Type B pancreatic cell (in vitro differentiated cells): ENCODE results near the gene EPB41L1. TPM values are rescaled to one million over a fixed set of nuclear protein-coding genes. Genes with fewer than 3 reads are reported as not detected.

Experiments
- DNase-seq: peaks from one replicate; pipeline ENCODE4 v3.0.0; 2021; ENCODE audit warnings: mixed read lengths; ENCODE audit not compliant: unreplicated experiment; ENCODE audit errors: extremely low spot score
- H3K27ac Mint-ChIP-seq: 2 replicates; pipeline ENCODE4 v1.8.0; 2021; ENCODE audit warnings: mild to moderate bottlenecking, mixed read lengths
- H3K27me3 Mint-ChIP-seq: 2 replicates; pipeline ENCODE4 v1.8.0; 2021; ENCODE audit warnings: mixed read lengths
- H3K36me3 Mint-ChIP-seq: 2 replicates; pipeline ENCODE4 v1.8.0; 2021; ENCODE audit warnings: mixed read lengths
- H3K4me1 Mint-ChIP-seq: one replicate; pipeline ENCODE4 v1.8.0; 2021; ENCODE audit warnings: mixed read lengths; ENCODE audit not compliant: unreplicated experiment
- H3K4me3 Mint-ChIP-seq: 2 replicates; pipeline ENCODE4 v1.8.0; 2021; ENCODE audit warnings: mild to moderate bottlenecking, mixed read lengths
- H3K9me3 Mint-ChIP-seq: 2 replicates; pipeline ENCODE4 v1.8.0; 2021; ENCODE audit warnings: mixed read lengths
- CTCF ChIP-seq: fragments of 200-600 bp; sonication (generic); conservative IDR thresholded peaks from 2 replicates; pipeline ENCODE4 v1.5.0; 2021; ENCODE audit warnings: antibody characterized with exemption, mild to moderate bottlenecking
- total RNA-seq: library from RNA; stranded (reverse); gene quantifications from 2 replicates; pipeline ENCODE4 v1.2.1, GENCODE V29; 2021; ENCODE audit warnings: low replicate concordance

Gene EPB41L1
- total RNA-seq, 1 donor from 2014 or later, result 68.1 TPM

- H3K27me3 Mint-ChIP-seq, result no peaks in the 10 kb centered on the region
- H3K4me1 Mint-ChIP-seq, result no peaks in the 10 kb centered on the region
- H3K9me3 Mint-ChIP-seq, result no peaks in the 10 kb centered on the region
- no peak for TF ChIP-seq CTCF
- no peak overlapping the region for H3K27ac Mint-ChIP-seq
- H3K36me3 Mint-ChIP-seq, result peaks cover 4% of the 10 kb centered on the region
- H3K4me3 Mint-ChIP-seq, result no peak overlapping the region
- no peak for DNase-seq
Measured at GRCh38 chr20:36228770-36229169, 74.2 kb downstream of the EPB41L1 start.

- H3K27ac Mint-ChIP-seq, result no peak overlapping the region
- no peak overlapping the region for H3K4me3 Mint-ChIP-seq
- TF ChIP-seq CTCF, result no peak
- no peaks in the 10 kb centered on the region for H3K27me3 Mint-ChIP-seq
- H3K4me1 Mint-ChIP-seq, result no peaks in the 10 kb centered on the region
- H3K36me3 Mint-ChIP-seq, result peaks cover 4% of the 10 kb centered on the region
- DNase-seq, result no peak
- H3K9me3 Mint-ChIP-seq, result no peaks in the 10 kb centered on the region
Measured at GRCh38 chr20:36230019-36230418, 75.5 kb downstream of the EPB41L1 start.

- H3K27ac Mint-ChIP-seq, result no peak overlapping the region
- no peaks in the 10 kb centered on the region for H3K27me3 Mint-ChIP-seq
- peaks cover 4% of the 10 kb centered on the region for H3K36me3 Mint-ChIP-seq
- peaks cover 6% of the 10 kb centered on the region for H3K4me1 Mint-ChIP-seq
- no peak for DNase-seq
- no peaks in the 10 kb centered on the region for H3K9me3 Mint-ChIP-seq
- no peak overlapping the region for H3K4me3 Mint-ChIP-seq
- no peak for TF ChIP-seq CTCF
Measured at GRCh38 chr20:36231331-36231730, 76.8 kb downstream of the EPB41L1 start.

GRCh38 chr20:36234771-36235320, 80.3 kb downstream of the EPB41L1 start:
- Mint-ChIP-seq H3K36me3 (peaks cover 4% of the 10 kb centered on the region), H3K27me3 (no peaks in the 10 kb centered on the region), H3K9me3 (no peaks in the 10 kb centered on the region), H3K27ac (no peak overlapping the region), H3K4me3 (peak overlapping the region; percentile 66), H3K4me1 (peaks cover 20% of the 10 kb centered on the region)
- no peak for DNase-seq
- TF ChIP-seq CTCF, result no peak

DNA sequence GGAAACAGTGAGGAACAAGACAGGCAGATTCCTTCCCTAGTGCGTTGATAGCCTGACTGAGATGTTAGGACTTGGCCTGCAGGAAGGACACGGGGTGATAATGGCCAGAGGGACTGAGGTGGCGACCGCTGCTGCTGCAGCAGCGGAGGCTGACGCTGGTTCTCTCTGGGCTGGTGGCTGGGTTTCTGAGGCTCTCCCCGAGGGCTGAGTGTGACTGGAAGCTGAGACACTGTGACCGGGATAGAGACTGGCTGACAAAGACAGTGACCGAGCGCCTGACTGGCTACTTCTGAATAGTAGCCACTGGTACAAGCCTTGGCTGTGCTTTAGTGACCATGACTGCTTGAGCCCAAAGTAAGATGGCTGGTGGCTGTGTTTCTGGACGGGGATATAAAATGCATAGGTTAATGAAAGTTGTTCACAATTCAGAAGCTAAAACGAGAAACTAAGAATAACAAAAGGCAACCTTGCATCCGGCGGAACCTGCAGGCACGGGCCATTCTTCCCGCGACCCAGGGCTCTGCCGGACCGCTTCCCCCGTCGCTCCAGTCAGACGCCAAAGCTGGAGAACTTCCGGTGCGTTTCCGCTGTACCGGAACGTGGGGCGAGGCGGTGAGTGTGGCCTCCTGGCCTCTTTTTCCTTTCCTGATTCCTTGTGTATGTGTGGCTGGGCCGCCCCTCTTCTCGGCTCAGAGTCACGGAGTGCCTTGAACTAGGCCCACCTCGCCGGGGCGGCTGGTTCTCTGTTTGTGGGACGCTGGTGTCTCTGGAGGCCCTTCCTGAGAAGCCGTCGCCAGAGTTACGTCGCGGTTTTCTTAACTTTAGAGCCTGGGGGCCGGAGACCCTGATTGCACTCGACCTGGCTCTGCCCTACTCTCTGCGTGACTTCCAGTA, 81.6 kb downstream of the EPB41L1 start, which contains the start of gene AAR2:
Gene AAR2, plus strand, starts transcription at position 587 of the 894 bp plus-strand sequence. CDS start 3,391 bp downstream, outside the sequence.
- Mint-ChIP-seq H3K27me3 (no peaks in the 10 kb centered on the region), H3K9me3 (no peaks in the 10 kb centered on the region), H3K36me3 (peaks cover 1% of the 10 kb centered on the region), H3K27ac (peak within 1 kb of the TSS; percentile 43), H3K4me1 (peaks cover 20% of the 10 kb centered on the region), H3K4me3 (peak within 1 kb of the TSS; percentile 95)
- TF ChIP-seq CTCF, result no peak
- peak; percentile 85 for DNase-seq
